ENCODE measurements around the gene GADD45GIP1.

Gene GADD45GIP1

DNA sequence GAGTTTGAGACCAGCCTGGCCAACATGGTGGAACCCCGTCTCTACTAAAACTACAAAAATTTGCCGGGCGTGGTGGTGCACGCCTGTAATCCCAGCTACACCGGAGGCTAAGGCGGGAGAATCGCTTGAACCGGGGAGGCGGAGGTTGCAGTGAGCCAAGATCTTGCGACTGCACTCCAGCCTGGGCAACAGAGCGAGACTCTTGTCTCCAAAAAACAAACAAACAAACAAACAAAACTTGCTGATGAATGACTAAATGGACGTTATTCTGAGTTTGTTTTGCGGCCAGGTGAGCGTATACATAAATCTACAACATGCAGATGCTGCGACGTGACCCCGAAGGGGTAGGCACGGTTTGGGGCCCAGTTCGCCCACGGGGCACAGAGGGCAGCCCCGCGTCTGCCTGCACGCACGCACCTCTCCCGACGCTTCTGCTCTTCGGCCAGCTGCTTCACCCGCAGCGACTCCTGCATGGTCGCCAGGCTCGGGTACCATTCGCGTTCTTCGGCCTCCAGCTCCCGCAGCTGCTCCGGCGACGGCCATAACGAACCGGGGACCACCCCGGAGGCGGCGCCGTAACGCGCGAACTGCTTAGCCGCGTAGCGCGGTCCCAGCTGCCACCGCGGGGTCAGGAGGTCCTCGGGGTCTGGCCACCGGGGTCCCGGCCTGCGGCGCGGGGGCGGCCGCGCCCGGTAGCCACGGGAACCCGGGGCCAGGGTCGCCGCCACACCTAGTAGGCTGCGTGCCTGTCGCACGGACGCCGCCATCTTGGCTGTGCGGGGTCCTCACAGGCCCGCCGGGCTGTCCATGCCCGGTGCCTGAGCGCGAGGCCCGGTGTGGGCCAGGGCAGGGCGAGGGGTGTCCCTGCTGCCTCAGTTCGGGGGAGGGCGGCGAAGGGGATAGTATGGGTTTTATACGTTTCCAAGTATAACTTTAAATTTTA is at the start of gene GADD45GIP1:
Gene GADD45GIP1 (minus strand): TSS at position 778 of the 943 bp plus-strand sequence. CDS start 11 bp downstream, at position 767.
- Histone ChIP-seq H3K9me2 (ENCODE audit: low read depth, low read length) (no peaks in the 10 kb centered on the region), H3K9ac (ENCODE audit: low read length) (peak within 1 kb of the TSS; percentile 74), H3K4me1 (ENCODE audit: insufficient read depth, low read length, severe bottlenecking) (peaks cover 28% of the 10 kb centered on the region), H3F3A (ENCODE audit: insufficient read depth, low read length) (peaks cover 14% of the 10 kb centered on the region), H2AFZ (ENCODE audit: low read length) (peak within 1 kb of the TSS; percentile 2; the same call in 1 of the 2 replicates), H3K27me3 (ENCODE audit: insufficient read depth, low read length) (0 out of 2 replicates have a peak, but pooled peaks cover 4% of the 10 kb centered on the region), H4K20me1 (ENCODE audit: insufficient read depth, low read length) (no peaks in the 10 kb centered on the region), H3K9me3 (ENCODE audit: low read length) (no peaks in the 10 kb centered on the region), H3K4me2 (ENCODE audit: low read length) (peak within 1 kb of the TSS; percentile 75), H3K36me3 (ENCODE audit: insufficient read depth, low read length) (peaks cover 33% of the 10 kb centered on the region), H3K4me3 (ENCODE audit: low read depth, low read length, poor library complexity, severe bottlenecking) (peak within 1 kb of the TSS; percentile 77), H3K79me2 (ENCODE audit: insufficient read depth, low read length) (no peaks in the 10 kb centered on the region), H3K27ac (ENCODE audit: low read depth, low read length, poor library complexity, severe bottlenecking) (peak within 1 kb of the TSS; percentile 89)
- no peak for TF ChIP-seq EZH2 (IDR thresholded peaks at IDR 0.05; ENCODE audit: borderline replicate concordance, low read length)
- TF ChIP-seq, protein P1, sequence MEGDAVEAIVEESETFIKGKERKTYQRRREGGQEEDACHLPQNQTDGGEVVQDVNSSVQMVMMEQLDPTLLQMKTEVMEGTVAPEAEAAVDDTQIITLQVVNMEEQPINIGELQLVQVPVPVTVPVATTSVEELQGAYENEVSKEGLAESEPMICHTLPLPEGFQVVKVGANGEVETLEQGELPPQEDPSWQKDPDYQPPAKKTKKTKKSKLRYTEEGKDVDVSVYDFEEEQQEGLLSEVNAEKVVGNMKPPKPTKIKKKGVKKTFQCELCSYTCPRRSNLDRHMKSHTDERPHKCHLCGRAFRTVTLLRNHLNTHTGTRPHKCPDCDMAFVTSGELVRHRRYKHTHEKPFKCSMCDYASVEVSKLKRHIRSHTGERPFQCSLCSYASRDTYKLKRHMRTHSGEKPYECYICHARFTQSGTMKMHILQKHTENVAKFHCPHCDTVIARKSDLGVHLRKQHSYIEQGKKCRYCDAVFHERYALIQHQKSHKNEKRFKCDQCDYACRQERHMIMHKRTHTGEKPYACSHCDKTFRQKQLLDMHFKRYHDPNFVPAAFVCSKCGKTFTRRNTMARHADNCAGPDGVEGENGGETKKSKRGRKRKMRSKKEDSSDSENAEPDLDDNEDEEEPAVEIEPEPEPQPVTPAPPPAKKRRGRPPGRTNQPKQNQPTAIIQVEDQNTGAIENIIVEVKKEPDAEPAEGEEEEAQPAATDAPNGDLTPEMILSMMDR (IDR thresholded peaks at IDR 0.05; ENCODE audit: low read length), result no peak

DNA sequence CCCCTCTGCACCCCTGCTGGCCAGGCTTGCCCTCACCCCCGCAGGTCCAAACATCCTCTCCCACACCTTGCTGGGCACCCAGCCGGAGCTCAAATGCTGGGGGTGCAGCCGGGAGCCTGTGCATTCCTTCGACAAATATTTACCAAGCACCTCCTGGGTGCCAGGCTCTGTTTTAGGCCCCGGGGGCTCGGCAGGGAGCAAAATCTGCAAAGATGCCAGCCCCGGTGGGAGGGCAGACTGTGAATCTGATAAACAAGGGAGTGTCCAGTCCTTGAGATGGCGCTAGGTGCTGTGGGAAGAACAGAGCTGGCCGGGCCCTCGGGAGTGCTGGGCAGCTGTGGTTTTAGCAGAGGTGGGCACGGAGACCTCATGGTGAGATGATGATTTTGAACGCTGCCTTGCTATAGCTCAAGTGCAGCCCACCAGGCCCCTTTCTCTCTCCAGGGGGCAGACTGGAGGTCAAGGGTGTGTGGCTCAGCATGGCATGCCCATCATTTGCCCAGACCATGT is 48.9 kb upstream of the GADD45GIP1 start:
- Histone ChIP-seq H4K20me1 (ENCODE audit: insufficient read depth, low read length) (no peaks in the 10 kb centered on the region), H3K9me3 (ENCODE audit: low read length) (no peaks in the 10 kb centered on the region), H3K79me2 (ENCODE audit: insufficient read depth, low read length) (no peaks in the 10 kb centered on the region), H3K27me3 (ENCODE audit: insufficient read depth, low read length) (peaks cover 14% of the 10 kb centered on the region; the same call in 1 of the 2 replicates), H2AFZ (ENCODE audit: low read length) (no peak overlapping the region), H3K27ac (ENCODE audit: low read depth, low read length, poor library complexity, severe bottlenecking) (no peak overlapping the region), H3K9ac (ENCODE audit: low read length) (no peak overlapping the region), H3K36me3 (ENCODE audit: insufficient read depth, low read length) (no peaks in the 10 kb centered on the region), H3K9me2 (ENCODE audit: low read depth, low read length) (no peaks in the 10 kb centered on the region), H3K4me1 (ENCODE audit: insufficient read depth, low read length, severe bottlenecking) (no peaks in the 10 kb centered on the region), H3K4me3 (ENCODE audit: low read depth, low read length, poor library complexity, severe bottlenecking) (no peak overlapping the region), H3F3A (ENCODE audit: insufficient read depth, low read length) (no peaks in the 10 kb centered on the region), H3K4me2 (ENCODE audit: low read length) (no peak overlapping the region)
- TF ChIP-seq EZH2 (IDR thresholded peaks at IDR 0.05; ENCODE audit: borderline replicate concordance, low read length), result no peak
- TF ChIP-seq, protein P1 (IDR thresholded peaks at IDR 0.05; ENCODE audit: low read length), result no peak

DNA sequence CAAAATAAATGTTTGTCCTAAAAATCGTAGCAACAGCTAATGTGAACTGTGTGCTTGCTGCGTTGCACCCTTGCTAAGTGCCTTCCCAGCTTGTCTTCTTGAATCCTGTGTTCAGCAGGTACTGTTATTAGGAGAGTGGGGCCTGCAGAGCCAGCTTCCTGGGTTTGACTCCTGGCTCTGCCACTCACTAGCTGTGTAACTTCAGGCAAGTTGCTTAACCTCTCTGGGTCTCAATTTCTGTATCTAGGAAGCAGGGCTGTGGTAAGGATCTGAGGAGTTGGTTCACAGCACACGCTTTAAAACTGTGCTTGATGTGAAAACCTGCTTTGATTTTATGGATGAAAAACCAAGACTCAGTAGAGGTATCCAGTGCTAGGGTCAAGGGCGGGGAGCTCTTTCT is 48.2 kb upstream of the GADD45GIP1 start:
- no peak overlapping the region for H3K27ac ChIP-seq (ENCODE audit: low read depth, low read length, poor library complexity, severe bottlenecking)
- no peak overlapping the region for H3K9ac ChIP-seq (ENCODE audit: low read length)
- H3K4me3 ChIP-seq (ENCODE audit: low read depth, low read length, poor library complexity, severe bottlenecking), result no peak overlapping the region
- H3K36me3 ChIP-seq (ENCODE audit: insufficient read depth, low read length), result no peaks in the 10 kb centered on the region
- TF ChIP-seq EZH2 (IDR thresholded peaks at IDR 0.05; ENCODE audit: borderline replicate concordance, low read length), result no peak
- TF ChIP-seq, protein P1 (IDR thresholded peaks at IDR 0.05; ENCODE audit: low read length), result no peak
- no peaks in the 10 kb centered on the region for H3K79me2 ChIP-seq (ENCODE audit: insufficient read depth, low read length)
- no peaks in the 10 kb centered on the region for H3K9me2 ChIP-seq (ENCODE audit: low read depth, low read length)
- H3K27me3 ChIP-seq (ENCODE audit: insufficient read depth, low read length), result peaks cover 10% of the 10 kb centered on the region; the same call in 1 of the 2 replicates
- no peak overlapping the region for H3K4me2 ChIP-seq (ENCODE audit: low read length)
- no peaks in the 10 kb centered on the region for H3K4me1 ChIP-seq (ENCODE audit: insufficient read depth, low read length, severe bottlenecking)
- no peak overlapping the region for H2AFZ ChIP-seq (ENCODE audit: low read length)
- no peaks in the 10 kb centered on the region for H4K20me1 ChIP-seq (ENCODE audit: insufficient read depth, low read length)
- no peaks in the 10 kb centered on the region for H3K9me3 ChIP-seq (ENCODE audit: low read length)
- no peaks in the 10 kb centered on the region for H3F3A ChIP-seq (ENCODE audit: insufficient read depth, low read length)
